Endothelial cell of umbilical vein (primary cell): ENCODE results near the gene IFT22.

Experiments used
- CTCF ChIP-seq, 2 donors: IDR thresholded peaks; 1 replicate in 1 of 2; 2 replicates in 1 of 2; pipeline ENCODE4 v1.5.1; 2011; ENCODE audit warnings: low read length in 2 of 2, mild to moderate bottlenecking in 2 of 2, moderate library complexity in 2 of 2, control low read depth in 1 of 2, inconsistent platforms in 1 of 2, low read depth in 1 of 2; ENCODE audit not compliant: insufficient read depth in 1 of 2; ENCODE audit errors: extremely low read depth in 1 of 2
- EZH2 ChIP-seq: IDR thresholded peaks from 2 replicates; pipeline ENCODE4 v1.6.1; 2012; ENCODE audit warnings: borderline replicate concordance, low read depth, mild to moderate bottlenecking, moderate library complexity, low read length, inconsistent platforms; ENCODE audit not compliant: severe bottlenecking
- JUN ChIP-seq: IDR thresholded peaks from 2 replicates; pipeline ENCODE4 v1.6.1; 2011; ENCODE audit warnings: borderline replicate concordance, low read depth; ENCODE audit not compliant: insufficient read length, insufficient read depth
- MAX ChIP-seq: IDR thresholded peaks from 2 replicates; pipeline ENCODE4 v1.6.1; 2011; ENCODE audit not compliant: insufficient read depth, insufficient read length
- MYC ChIP-seq: IDR thresholded peaks from one replicate; pipeline ENCODE4 v1.6.1; 2011; ENCODE audit warnings: mild to moderate bottlenecking, low read depth, low read length
- POLR2A ChIP-seq: IDR thresholded peaks from 2 replicates; pipeline ENCODE4 v1.6.1; 2012; ENCODE audit warnings: low read depth, mild to moderate bottlenecking, control low read depth, low read length
- POLR2AphosphoS5 ChIP-seq: IDR thresholded peaks from 2 replicates; pipeline ENCODE4 v1.6.1; 2012; ENCODE audit warnings: low read depth, mild to moderate bottlenecking, control low read depth, low read length, moderate library complexity; ENCODE audit not compliant: insufficient read depth

- TF ChIP-seq JUN, result no peak
- no peak for TF ChIP-seq CTCF (IDR thresholded peaks at IDR 0.05; ENCODE audit: extremely low read depth in 1 of 2, insufficient read depth in 1 of 2, low read depth in 1 of 2, low read length in 2 of 2)
- no peak for TF ChIP-seq EZH2
- no peak for TF ChIP-seq POLR2A
- no peak for TF ChIP-seq MYC
- no peak for TF ChIP-seq POLR2AphosphoS5
- TF ChIP-seq MAX, result no peak
These were observed 47.0 kb upstream of the IFT22 start for GRCh38 chr7:101368422-101369165.
